Astrocyte (in vitro differentiated cells and primary cell): Measurements from ENCODE around the gene MPHOSPH9. TPM values are rescaled to one million over a fixed set of nuclear protein-coding genes. Genes with fewer than 3 reads are reported as not detected.

Source experiments
- DNase-seq: peaks from one replicate; pipeline ENCODE4 v3.0.0-alpha.2; 2010; ENCODE audit warnings: low read depth
- FAIRE-seq: peaks from 2 replicates; lab custom pipeline; 2011; peaks lifted over from hg19 to GRCh38; lab: Jason Lieb, UNC
- H2AFZ ChIP-seq: 2 replicates; pipeline ENCODE4 v1.6.0; 2012; ENCODE audit warnings: low read depth, low read length, inconsistent platforms
- H3K27ac ChIP-seq: 2 replicates; pipeline ENCODE4 v1.5.1; 2011; ENCODE audit warnings: low read depth, low read length, inconsistent platforms
- H3K27me3 ChIP-seq: 2 replicates; pipeline ENCODE4 v1.6.0; 2011; ENCODE audit warnings: low read length, inconsistent platforms; ENCODE audit not compliant: insufficient read depth
- H3K36me3 ChIP-seq: 2 replicates; pipeline ENCODE4 v1.5.1; 2011; ENCODE audit warnings: low read length, inconsistent platforms; ENCODE audit not compliant: insufficient read depth
- H3K4me1 ChIP-seq: 2 replicates; pipeline ENCODE4 v1.5.1; 2011; ENCODE audit warnings: low read length, inconsistent platforms; ENCODE audit not compliant: insufficient read depth
- H3K4me2 ChIP-seq: 2 replicates; pipeline ENCODE4 v1.6.0; 2012; ENCODE audit warnings: low read length, inconsistent platforms
- H3K4me3 ChIP-seq: 2 replicates; pipeline ENCODE4 v1.5.1; 2011; ENCODE audit warnings: low read depth, mild to moderate bottlenecking, low read length, inconsistent platforms; ENCODE audit not compliant: insufficient read depth
- H3K79me2 ChIP-seq: 2 replicates; pipeline ENCODE4 v1.6.0; 2012; ENCODE audit warnings: mild to moderate bottlenecking, low read length, inconsistent platforms; ENCODE audit not compliant: insufficient read depth
- H3K9ac ChIP-seq: 2 replicates; pipeline ENCODE4 v1.6.0; 2012; ENCODE audit warnings: mild to moderate bottlenecking, low read length, inconsistent platforms
- H3K9me3 ChIP-seq: 2 replicates; pipeline ENCODE4 v1.5.1; 2012; ENCODE audit warnings: low read depth, mild to moderate bottlenecking, low read length, inconsistent platforms; ENCODE audit not compliant: insufficient read depth
- H4K20me1 ChIP-seq: 2 replicates; pipeline ENCODE4 v1.6.0; 2012; ENCODE audit warnings: low read length, inconsistent platforms; ENCODE audit not compliant: insufficient read depth
- H3K27ac Mint-ChIP-seq: one replicate; pipeline ENCODE4 v1.8.0; 2021; ENCODE audit warnings: mild to moderate bottlenecking, mixed read lengths; ENCODE audit not compliant: unreplicated experiment
- H3K27me3 Mint-ChIP-seq: one replicate; pipeline ENCODE4 v1.8.0; 2021; ENCODE audit warnings: low read depth, mixed read lengths; ENCODE audit not compliant: unreplicated experiment
- H3K36me3 Mint-ChIP-seq: one replicate; pipeline ENCODE4 v1.8.0; 2021; ENCODE audit warnings: low read depth, mixed read lengths; ENCODE audit not compliant: unreplicated experiment
- H3K4me1 Mint-ChIP-seq: one replicate; pipeline ENCODE4 v1.8.0; 2021; ENCODE audit warnings: low read depth, mixed read lengths; ENCODE audit not compliant: unreplicated experiment
- H3K4me3 Mint-ChIP-seq: one replicate; pipeline ENCODE4 v1.8.0; 2021; ENCODE audit warnings: mild to moderate bottlenecking, moderate library complexity, mixed read lengths; ENCODE audit not compliant: unreplicated experiment
- H3K9me3 Mint-ChIP-seq: one replicate; pipeline ENCODE4 v1.8.0; 2021; ENCODE audit warnings: mild to moderate bottlenecking, mixed read lengths; ENCODE audit not compliant: unreplicated experiment
- EZH2 ChIP-seq: IDR thresholded peaks from 2 replicates; pipeline ENCODE4 v1.6.1; 2012; ENCODE audit warnings: mild to moderate bottlenecking, low read length, inconsistent platforms; ENCODE audit not compliant: insufficient read depth
- total RNA-seq: library from RNA; stranded (reverse); gene quantifications from 2 replicates; pipeline ENCODE4 v1.2.1, GENCODE V29; 2021
- TF ChIP-seq, protein P1 (sequence below): IDR thresholded peaks from 2 replicates; pipeline ENCODE4 v1.5.1; 2011; ENCODE audit warnings: low read depth, mild to moderate bottlenecking, inconsistent platforms, low read length, moderate library complexity; ENCODE audit not compliant: insufficient read depth

Gene MPHOSPH9
- total RNA-seq, 1 donor from 2014 or later, result 24.9 TPM

DNA sequence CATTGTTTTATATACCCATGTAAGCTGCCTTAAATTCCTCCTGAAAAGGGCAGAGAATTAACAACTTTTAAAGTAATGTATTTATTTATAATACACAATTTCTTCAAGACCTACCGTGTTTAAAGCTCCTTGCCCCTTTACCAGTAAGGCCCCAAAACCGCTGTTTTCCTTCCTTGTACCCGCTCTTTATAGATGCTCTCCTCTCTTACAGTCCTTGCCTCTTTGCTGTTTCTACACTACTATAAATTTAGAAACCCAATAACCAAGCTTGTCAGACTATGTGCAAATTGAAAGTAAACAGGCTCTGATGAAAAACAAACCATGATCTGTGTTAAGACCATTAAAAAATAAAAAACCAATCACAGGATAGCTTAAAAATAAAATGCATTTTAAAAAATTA lies 3.9 kb downstream of the MPHOSPH9 start:
- Mint-ChIP-seq H3K27ac (no peak overlapping the region), H3K36me3 (no peaks in the 10 kb centered on the region), H3K9me3 (no peaks in the 10 kb centered on the region), H3K4me1 (peaks cover 5% of the 10 kb centered on the region), H3K4me3 (no peak overlapping the region), H3K27me3 (no peaks in the 10 kb centered on the region)
- TF ChIP-seq, protein P1, sequence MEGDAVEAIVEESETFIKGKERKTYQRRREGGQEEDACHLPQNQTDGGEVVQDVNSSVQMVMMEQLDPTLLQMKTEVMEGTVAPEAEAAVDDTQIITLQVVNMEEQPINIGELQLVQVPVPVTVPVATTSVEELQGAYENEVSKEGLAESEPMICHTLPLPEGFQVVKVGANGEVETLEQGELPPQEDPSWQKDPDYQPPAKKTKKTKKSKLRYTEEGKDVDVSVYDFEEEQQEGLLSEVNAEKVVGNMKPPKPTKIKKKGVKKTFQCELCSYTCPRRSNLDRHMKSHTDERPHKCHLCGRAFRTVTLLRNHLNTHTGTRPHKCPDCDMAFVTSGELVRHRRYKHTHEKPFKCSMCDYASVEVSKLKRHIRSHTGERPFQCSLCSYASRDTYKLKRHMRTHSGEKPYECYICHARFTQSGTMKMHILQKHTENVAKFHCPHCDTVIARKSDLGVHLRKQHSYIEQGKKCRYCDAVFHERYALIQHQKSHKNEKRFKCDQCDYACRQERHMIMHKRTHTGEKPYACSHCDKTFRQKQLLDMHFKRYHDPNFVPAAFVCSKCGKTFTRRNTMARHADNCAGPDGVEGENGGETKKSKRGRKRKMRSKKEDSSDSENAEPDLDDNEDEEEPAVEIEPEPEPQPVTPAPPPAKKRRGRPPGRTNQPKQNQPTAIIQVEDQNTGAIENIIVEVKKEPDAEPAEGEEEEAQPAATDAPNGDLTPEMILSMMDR, result no peak
- TF ChIP-seq EZH2, result no peak
- H3K4me1 ChIP-seq, result peaks cover 11% of the 10 kb centered on the region
- H3K9me3 ChIP-seq, result no peaks in the 10 kb centered on the region
- H3K4me3 ChIP-seq, result no peak overlapping the region
- peaks cover 5% of the 10 kb centered on the region for H4K20me1 ChIP-seq
- peaks cover 14% of the 10 kb centered on the region for H3K36me3 ChIP-seq
- H3K27me3 ChIP-seq, result no peaks in the 10 kb centered on the region
- no peak overlapping the region for H3K9ac ChIP-seq
- peaks cover 67% of the 10 kb centered on the region for H3K79me2 ChIP-seq
- DNase-seq (no peak), FAIRE-seq (no peak)
- H2AFZ ChIP-seq, result no peak overlapping the region
- no peak overlapping the region for H3K4me2 ChIP-seq
- H3K27ac ChIP-seq, result no peak overlapping the region

DNA sequence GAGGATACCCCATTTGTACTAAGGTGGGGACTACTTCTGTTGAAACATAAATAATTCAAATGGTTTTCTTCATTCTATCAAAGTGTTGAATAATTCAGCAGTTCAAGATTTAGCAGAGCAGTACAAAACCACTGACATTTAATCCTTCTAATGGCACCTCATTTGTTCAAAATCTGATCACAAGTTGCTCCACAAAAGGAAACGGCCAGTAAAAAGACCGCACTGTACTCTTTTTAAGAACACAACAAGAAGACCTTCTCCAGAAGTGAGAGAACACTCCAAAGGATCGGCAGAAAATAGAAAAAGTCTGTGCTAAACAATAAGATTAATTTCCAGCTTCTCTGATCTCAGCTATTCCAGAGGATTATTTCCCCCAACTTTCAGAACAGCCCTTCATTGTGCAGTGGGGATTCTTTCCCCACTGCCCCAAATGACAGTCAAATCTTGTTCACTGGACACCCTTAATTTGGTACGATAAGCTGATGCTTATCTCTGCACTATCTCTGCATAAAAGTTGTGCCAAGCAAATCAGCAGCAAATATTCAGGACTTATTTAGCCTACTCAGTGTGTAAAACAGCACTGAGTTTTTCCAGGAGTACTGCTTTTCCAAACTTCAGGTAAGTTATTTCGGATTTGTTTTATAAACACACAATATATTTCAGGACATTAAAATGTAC lies 5.2 kb downstream of the MPHOSPH9 start:
- H3K36me3 ChIP-seq, result peaks cover 14% of the 10 kb centered on the region
- no peak overlapping the region for H3K27ac Mint-ChIP-seq
- no peak overlapping the region for H3K4me3 Mint-ChIP-seq

More for the DNA sequence above, 5.2 kb downstream of the MPHOSPH9 start:
- no peak for TF ChIP-seq EZH2
- TF ChIP-seq, protein P1, result no peak
- Histone ChIP-seq H3K9ac (no peak overlapping the region), H4K20me1 (peaks cover 5% of the 10 kb centered on the region), H3K4me3 (no peak overlapping the region), H2AFZ (no peak overlapping the region), H3K4me1 (peaks cover 6% of the 10 kb centered on the region), H3K4me2 (no peak overlapping the region), H3K27me3 (no peaks in the 10 kb centered on the region), H3K9me3 (no peaks in the 10 kb centered on the region), H3K79me2 (peaks cover 63% of the 10 kb centered on the region), H3K27ac (no peak overlapping the region)
- no peaks in the 10 kb centered on the region for H3K27me3 Mint-ChIP-seq
- peaks cover 5% of the 10 kb centered on the region for H3K4me1 Mint-ChIP-seq
- no peaks in the 10 kb centered on the region for H3K9me3 Mint-ChIP-seq
- H3K36me3 Mint-ChIP-seq, result peaks cover 1% of the 10 kb centered on the region
- FAIRE-seq (no peak), DNase-seq (no peak)
